Measurements from ENCODE around the gene FAM24B.
"Not testable (repeated sequence)": the region's sequence is repeated elsewhere in the genome, so short reads cannot be mapped to it uniquely, and the experiment has no call there.

DNA sequence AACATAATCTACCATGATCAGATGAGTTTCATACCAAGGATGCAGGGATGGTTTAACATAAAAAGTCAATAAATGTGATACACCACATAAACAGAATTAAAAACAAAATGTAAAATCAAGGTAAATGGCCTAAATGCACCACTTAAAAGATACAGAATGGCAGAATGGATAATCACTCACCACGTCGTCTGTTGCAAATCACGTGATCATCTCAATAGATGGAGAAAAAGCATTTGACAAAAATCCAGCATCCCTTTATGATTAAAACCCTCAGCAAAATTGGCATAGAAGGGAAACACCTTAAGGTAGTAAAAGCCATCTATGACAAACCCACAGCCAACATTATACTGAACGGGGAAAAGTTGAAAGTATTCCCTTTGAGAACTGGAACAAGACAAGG, 24.5 kb upstream of the FAM24B start:
- not testable (repeated sequence) for TF ChIP-seq CTCF (IDR thresholded peaks at IDR 0.05; ENCODE audit: low read depth, low read length, poor library complexity, severe bottlenecking); EZH2phosphoT487 (IDR thresholded peaks at IDR 0.05; ENCODE audit: borderline replicate concordance, low read length)

All from DOHH2 (cell line).